Measurements from ENCODE around the gene METTL6. TPM values are rescaled to one million over a fixed set of nuclear protein-coding genes. Genes with fewer than 3 reads are reported as not detected.
A peak's percentile ranks its signal among the peaks of the same experiment; 100 is the strongest.
"Not testable (repeated sequence)": the region's sequence is repeated elsewhere in the genome, so short reads cannot be mapped to it uniquely, and the experiment has no call there.

The METTL6 gene
- total and polyA plus RNA-seq, 2 donors (not counting 1 experiment from before 2014, with no cell fraction given): 7.6 to 23.9 TPM

GRCh38 chr3:15385901-15386653, 41.3 kb downstream of the METTL6 start:
- Histone ChIP-seq H3K4me2 (replicated peaks; ENCODE audit: low read depth, low read length, poor library complexity, severe bottlenecking) (peak overlapping the region; percentile 13), H3K27me3 (replicated peaks in 1 of 4; ENCODE audit: control extremely low read depth in 1 of 4, control insufficient read depth in 3 of 4, insufficient read depth in 4 of 4, low read length in 3 of 4) (no peaks in the 10 kb centered on the region), H3K4me1 (ENCODE audit: control insufficient read depth in 2 of 2, insufficient read depth in 2 of 2, low read length in 2 of 2) (peaks cover 81 to 98% of the 10 kb centered on the region in 2 donors), H3K79me2 (ENCODE audit: control insufficient read depth, insufficient read depth, low read length) (peaks cover 14% of the 10 kb centered on the region), H4K20me1 (ENCODE audit: control insufficient read depth, insufficient read depth, low read length, poor library complexity, severe bottlenecking) (no peaks in the 10 kb centered on the region), H3K36me3 (replicated peaks in 1 of 2; ENCODE audit: control extremely low read depth in 1 of 2, control insufficient read depth in 1 of 2, extremely low read depth in 1 of 2, insufficient read depth in 2 of 2, low read length in 1 of 2) (no peaks in the 10 kb centered on the region), H2AFZ (ENCODE audit: insufficient read depth, low read depth, low read length, poor library complexity, severe bottlenecking) (no peak overlapping the region), H3K4me3 (ENCODE audit: control extremely low read depth in 1 of 5, extremely low read depth in 1 of 5, insufficient read depth in 1 of 5, low read depth in 2 of 5, low read length in 4 of 5) (no peak overlapping the region), H3K27ac (ENCODE audit: low read length in 2 of 2) (peak overlapping the region; percentile 83 to 85), H3K9ac (ENCODE audit: low read length) (peak overlapping the region; percentile 25), H3K9me3 (ENCODE audit: control extremely low read depth in 1 of 3, control insufficient read depth in 2 of 3, insufficient read depth in 1 of 3, low read length in 2 of 3) (peaks cover 0 to 7% (median 5%) of the 10 kb centered on the region in 3 donors)
- Mint-ChIP-seq H3K4me3 (peak overlapping the region; percentile 32), H3K4me1 (peaks cover 85% of the 10 kb centered on the region), H3K27me3 (no peaks in the 10 kb centered on the region), H3K9me3 (ENCODE audit: insufficient read depth) (no peaks in the 10 kb centered on the region), H3K27ac (peak overlapping the region; percentile 77)
- TF ChIP-seq, protein P1, sequence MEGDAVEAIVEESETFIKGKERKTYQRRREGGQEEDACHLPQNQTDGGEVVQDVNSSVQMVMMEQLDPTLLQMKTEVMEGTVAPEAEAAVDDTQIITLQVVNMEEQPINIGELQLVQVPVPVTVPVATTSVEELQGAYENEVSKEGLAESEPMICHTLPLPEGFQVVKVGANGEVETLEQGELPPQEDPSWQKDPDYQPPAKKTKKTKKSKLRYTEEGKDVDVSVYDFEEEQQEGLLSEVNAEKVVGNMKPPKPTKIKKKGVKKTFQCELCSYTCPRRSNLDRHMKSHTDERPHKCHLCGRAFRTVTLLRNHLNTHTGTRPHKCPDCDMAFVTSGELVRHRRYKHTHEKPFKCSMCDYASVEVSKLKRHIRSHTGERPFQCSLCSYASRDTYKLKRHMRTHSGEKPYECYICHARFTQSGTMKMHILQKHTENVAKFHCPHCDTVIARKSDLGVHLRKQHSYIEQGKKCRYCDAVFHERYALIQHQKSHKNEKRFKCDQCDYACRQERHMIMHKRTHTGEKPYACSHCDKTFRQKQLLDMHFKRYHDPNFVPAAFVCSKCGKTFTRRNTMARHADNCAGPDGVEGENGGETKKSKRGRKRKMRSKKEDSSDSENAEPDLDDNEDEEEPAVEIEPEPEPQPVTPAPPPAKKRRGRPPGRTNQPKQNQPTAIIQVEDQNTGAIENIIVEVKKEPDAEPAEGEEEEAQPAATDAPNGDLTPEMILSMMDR (IDR thresholded peaks at IDR 0.05): no peak
- no peak for TF ChIP-seq EZH2 (IDR thresholded peaks at IDR 0.05; ENCODE audit: borderline replicate concordance, insufficient read depth, low read depth, low read length, poor library complexity, severe bottlenecking)
- WGBS (ENCODE audit: insufficient coverage): no CpG with 5 or more reads among the region's 1 CpG
- ATAC-seq (ENCODE audit: low read depth): no peak
- ChIA-PET POLR2A (interaction anchor here (0.6 kb wide), 1 partner anchor 61 kb away, joined by 4 read pairs; no protein-coding TSS in a partner anchor), CTCF (interaction anchor here (0.5 to 6.8 kb wide), 13 partner anchors 13 to 184 kb away, joined by 3 to 80 read pairs (median 9); partner anchors contain the start of genes CAPN7 and SH3BP5)
- intact Hi-C loops (cut with micrococcal nuclease): loop anchor here (2.0 kb wide), 1 partner anchor 13 kb away; no protein-coding TSS in a partner anchor
- no peak for DNase-seq

- not testable (repeated sequence) for ATAC-seq (ENCODE audit: low read depth); H3K9me3 ChIP-seq (ENCODE audit: control extremely low read depth in 1 of 3, control insufficient read depth in 2 of 3, insufficient read depth in 1 of 3, low read length in 2 of 3); H4K20me1 ChIP-seq (ENCODE audit: control insufficient read depth, insufficient read depth, low read length, poor library complexity, severe bottlenecking); H3K36me3 ChIP-seq (replicated peaks in 1 of 2; ENCODE audit: control extremely low read depth in 1 of 2, control insufficient read depth in 1 of 2, extremely low read depth in 1 of 2, insufficient read depth in 2 of 2, low read length in 1 of 2); DNase-seq; H2AFZ ChIP-seq (ENCODE audit: insufficient read depth, low read depth, low read length, poor library complexity, severe bottlenecking); H3K27me3 ChIP-seq (replicated peaks in 1 of 4; ENCODE audit: control extremely low read depth in 1 of 4, control insufficient read depth in 3 of 4, insufficient read depth in 4 of 4, low read length in 3 of 4); H3K9me3 Mint-ChIP-seq (ENCODE audit: insufficient read depth); H3K27me3 Mint-ChIP-seq
- ChIA-PET POLR2A (interaction anchor here (0.6 to 1.4 kb wide), 6 partner anchors 51 to 179 kb away, joined by 3 to 4 read pairs (median 3); partner anchors contain the start of gene CAPN7), CTCF (interaction anchor here (0.7 to 6.8 kb wide), 17 partner anchors 14 to 183 kb away, joined by 3 to 80 read pairs (median 5); partner anchors contain the start of genes CAPN7 and SH3BP5)
- Histone ChIP-seq H3K4me1 (ENCODE audit: control insufficient read depth in 2 of 2, insufficient read depth in 2 of 2, low read length in 2 of 2) (peaks cover 74 to 94% of the 10 kb centered on the region in 2 donors), H3K4me2 (replicated peaks; ENCODE audit: low read depth, low read length, poor library complexity, severe bottlenecking) (peak overlapping the region; percentile 60), H3K79me2 (ENCODE audit: control insufficient read depth, insufficient read depth, low read length) (peaks cover 17% of the 10 kb centered on the region), H3K27ac (ENCODE audit: low read length in 2 of 2) (peak overlapping the region; percentile 83 to 85), H3K4me3 (ENCODE audit: control extremely low read depth in 1 of 5, extremely low read depth in 1 of 5, insufficient read depth in 1 of 5, low read depth in 2 of 5, low read length in 4 of 5) (peak overlapping the region in 1 of 5 experiments; percentile 18), H3K9ac (ENCODE audit: low read length) (peak overlapping the region; percentile 45)
- WGBS (ENCODE audit: insufficient coverage): 36% methylated on average over 5 of the region's 10 CpGs
- intact Hi-C loops (cut with micrococcal nuclease): loop anchor here (2.0 kb wide), 1 partner anchor 14 kb away; no protein-coding TSS in a partner anchor
- Mint-ChIP-seq H3K4me1 (peaks cover 78% of the 10 kb centered on the region), H3K27ac (peak overlapping the region; percentile 77), H3K4me3 (peak overlapping the region; percentile 57)
Measured at GRCh38 chr3:15385238-15385695, 42.1 kb downstream of the METTL6 start.

Measured in B cell (primary cell).